ENCODE measurements around the gene MGRN1.

Gene MGRN1

DNA sequence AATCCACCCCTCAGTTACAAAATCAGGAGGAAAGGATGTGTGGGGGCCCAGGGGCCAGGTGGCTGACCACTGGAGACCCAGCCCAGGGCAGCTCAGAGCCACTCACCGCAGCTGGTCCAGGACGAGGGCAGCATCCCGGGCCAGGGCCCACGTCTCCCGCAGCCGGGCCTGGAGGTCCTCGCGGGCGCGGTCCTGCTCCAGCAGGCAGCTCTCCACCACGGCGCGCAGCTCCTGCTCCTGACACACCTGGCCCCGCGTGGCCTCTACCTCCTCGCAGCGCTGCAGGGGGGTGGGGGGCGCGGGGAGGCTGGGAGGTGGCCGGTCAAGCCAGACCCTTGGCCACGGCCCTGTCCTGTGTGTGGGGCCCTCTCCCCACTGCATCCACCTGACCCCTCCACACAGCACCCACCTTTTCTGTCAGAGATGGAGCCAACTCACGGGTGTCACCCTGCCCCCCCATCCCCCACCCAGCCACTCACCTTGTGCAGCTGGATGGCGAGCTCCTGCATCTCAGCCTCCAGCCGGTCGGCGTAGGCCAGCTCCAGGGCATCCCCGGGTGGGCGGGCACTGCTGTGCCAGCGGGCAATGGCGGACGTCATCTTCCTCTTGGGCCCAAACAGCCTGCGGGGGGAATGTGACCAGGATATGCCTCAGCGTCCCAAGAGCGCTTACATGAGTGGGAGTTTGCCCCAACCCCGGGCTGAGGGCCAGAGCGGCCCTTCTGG lies 73.9 kb downstream of the MGRN1 start (continued):
- TF ChIP-seq, protein P1, sequence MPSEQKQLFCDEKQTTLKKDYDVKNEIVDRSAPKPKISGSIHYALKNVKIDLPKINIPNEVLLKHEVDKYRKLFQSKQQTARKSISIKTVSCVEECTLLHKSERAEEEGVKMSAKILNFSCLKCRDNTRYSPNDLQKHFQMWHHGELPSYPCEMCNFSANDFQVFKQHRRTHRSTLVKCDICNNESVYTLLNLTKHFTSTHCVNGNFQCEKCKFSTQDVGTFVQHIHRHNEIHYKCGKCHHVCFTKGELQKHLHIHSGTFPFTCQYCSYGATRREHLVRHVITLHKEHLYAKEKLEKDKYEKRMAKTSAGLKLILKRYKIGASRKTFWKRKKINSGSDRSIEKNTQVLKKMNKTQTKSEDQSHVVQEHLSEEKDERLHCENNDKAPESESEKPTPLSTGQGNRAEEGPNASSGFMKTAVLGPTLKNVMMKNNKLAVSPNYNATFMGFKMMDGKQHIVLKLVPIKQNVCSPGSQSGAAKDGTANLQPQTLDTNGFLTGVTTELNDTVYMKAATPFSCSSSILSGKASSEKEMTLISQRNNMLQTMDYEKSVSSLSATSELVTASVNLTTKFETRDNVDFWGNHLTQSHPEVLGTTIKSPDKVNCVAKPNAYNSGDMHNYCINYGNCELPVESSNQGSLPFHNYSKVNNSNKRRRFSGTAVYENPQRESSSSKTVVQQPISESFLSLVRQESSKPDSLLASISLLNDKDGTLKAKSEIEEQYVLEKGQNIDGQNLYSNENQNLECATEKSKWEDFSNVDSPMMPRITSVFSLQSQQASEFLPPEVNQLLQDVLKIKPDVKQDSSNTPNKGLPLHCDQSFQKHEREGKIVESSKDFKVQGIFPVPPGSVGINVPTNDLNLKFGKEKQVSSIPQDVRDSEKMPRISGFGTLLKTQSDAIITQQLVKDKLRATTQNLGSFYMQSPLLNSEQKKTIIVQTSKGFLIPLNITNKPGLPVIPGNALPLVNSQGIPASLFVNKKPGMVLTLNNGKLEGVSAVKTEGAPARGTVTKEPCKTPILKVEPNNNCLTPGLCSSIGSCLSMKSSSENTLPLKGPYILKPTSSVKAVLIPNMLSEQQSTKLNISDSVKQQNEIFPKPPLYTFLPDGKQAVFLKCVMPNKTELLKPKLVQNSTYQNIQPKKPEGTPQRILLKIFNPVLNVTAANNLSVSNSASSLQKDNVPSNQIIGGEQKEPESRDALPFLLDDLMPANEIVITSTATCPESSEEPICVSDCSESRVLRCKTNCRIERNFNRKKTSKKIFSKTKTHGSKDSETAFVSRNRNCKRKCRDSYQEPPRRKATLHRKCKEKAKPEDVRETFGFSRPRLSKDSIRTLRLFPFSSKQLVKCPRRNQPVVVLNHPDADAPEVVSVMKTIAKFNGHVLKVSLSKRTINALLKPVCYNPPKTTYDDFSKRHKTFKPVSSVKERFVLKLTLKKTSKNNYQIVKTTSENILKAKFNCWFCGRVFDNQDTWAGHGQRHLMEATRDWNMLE (tag by site-specific recombination; conservative IDR thresholded peaks at IDR 0.05; ENCODE audit: low read depth): no peak
- TF ChIP-seq ZNF654 (tag by site-specific recombination; IDR thresholded peaks at IDR 0.05; ENCODE audit: low read depth) (no peak), ZNF555 (tag by site-specific recombination; conservative IDR thresholded peaks at IDR 0.05) (no peak), ZNF211 (tag by site-specific recombination; IDR thresholded peaks at IDR 0.05; ENCODE audit: low read depth) (no peak), MEIS1 (CRISPR knock-in tag; IDR thresholded peaks at IDR 0.05; ENCODE audit: borderline replicate concordance) (no peak), ZNF23 (tag by site-specific recombination; IDR thresholded peaks at IDR 0.05; ENCODE audit: borderline replicate concordance) (no peak)
- TF ChIP-seq, protein P2, sequence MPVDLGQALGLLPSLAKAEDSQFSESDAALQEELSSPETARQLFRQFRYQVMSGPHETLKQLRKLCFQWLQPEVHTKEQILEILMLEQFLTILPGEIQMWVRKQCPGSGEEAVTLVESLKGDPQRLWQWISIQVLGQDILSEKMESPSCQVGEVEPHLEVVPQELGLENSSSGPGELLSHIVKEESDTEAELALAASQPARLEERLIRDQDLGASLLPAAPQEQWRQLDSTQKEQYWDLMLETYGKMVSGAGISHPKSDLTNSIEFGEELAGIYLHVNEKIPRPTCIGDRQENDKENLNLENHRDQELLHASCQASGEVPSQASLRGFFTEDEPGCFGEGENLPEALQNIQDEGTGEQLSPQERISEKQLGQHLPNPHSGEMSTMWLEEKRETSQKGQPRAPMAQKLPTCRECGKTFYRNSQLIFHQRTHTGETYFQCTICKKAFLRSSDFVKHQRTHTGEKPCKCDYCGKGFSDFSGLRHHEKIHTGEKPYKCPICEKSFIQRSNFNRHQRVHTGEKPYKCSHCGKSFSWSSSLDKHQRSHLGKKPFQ (tag by site-specific recombination; IDR thresholded peaks at IDR 0.05): no peak

DNA sequence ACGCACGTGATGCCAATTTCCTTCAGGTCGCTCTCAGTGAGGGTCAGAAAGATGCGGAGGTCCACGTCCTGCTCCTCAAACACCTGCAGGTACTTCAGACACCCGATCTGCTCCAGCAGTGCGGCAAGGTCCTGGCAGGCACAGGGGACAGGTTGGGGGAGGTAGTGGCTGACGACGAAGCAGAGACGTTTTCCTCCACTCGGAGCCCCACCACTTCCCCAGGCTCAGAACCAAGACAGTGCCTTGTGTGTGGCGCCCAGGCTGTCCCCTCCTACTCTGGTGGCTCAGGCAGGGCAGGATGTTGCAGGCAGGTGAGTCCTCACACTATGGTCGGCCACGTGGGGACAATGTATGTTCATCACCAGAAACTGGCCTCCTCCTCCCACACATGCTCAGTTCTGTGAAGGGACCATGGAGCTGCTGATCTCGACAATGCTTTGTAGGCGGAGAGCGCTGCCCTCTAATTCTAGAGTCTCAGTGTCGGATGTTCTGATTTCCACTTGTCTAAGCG lies 74.5 kb downstream of the MGRN1 start:
- 0 out of 2 replicates have a peak, but pooled peaks have one; percentile 15 for TF ChIP-seq ZNF600 (tag by site-specific recombination; IDR thresholded peaks at IDR 0.05)
- TF ChIP-seq ZNF404 (tag by site-specific recombination; IDR thresholded peaks at IDR 0.05): no peak
- Histone ChIP-seq H3K36me3 (ENCODE audit: control insufficient read depth in 2 of 2, insufficient read depth in 1 of 2, low read length in 2 of 2) (peaks cover 0 to 88% of the 10 kb centered on the region in 2 experiments; a peak in 1 of 3 replicates), H3K27ac (ENCODE audit: extremely low read depth, low read depth, low read length) (no peak overlapping the region), H3K9me3 (ENCODE audit: control insufficient read depth, insufficient read depth, low read depth, low read length) (no peaks in the 10 kb centered on the region), H3K4me3 (ENCODE audit: low read depth, low read length) (no peak overlapping the region), H3K4me1 (ENCODE audit: control insufficient read depth, insufficient read depth, low read length) (peaks cover 4% of the 10 kb centered on the region; the same call in 1 of the 2 replicates)
- CTCF ChIA-PET: interaction anchor here (0.9 kb wide), 1 partner anchor 192 kb away, joined by 7 read pairs; no protein-coding TSS in a partner anchor
- POLR2A ChIA-PET: interaction anchor here (0.6 kb wide), 1 partner anchor 40 kb away, joined by 4 read pairs; no protein-coding TSS in a partner anchor

DNA sequence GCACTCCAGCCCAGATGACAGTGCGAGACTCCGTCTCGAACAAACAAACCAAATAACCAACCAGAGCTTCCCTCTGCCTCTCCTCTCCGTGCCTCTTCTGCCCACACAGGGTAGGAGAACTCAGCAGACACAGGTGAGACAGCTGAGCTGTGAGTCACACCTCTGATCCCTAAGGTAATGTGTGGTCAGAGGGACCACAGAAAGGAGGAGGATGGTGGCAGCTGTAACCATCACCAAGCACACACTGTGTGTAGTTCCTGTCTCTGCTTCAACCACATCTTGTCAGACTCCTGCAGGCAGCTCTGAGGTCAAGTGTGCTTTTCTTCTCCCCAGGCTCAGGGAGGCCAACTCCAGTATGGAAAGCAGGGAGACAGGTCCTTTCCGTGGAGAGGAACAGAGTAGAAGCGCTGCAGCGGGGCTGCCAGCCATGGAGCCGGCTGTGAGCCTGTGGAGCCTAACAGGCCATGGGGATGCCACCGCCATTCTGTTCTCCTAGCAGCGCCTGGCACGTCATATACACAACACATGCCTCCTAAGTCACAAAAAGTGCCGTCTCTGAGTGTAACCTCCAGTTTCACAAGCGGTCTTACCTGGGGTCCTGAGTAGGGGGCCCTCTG lies 75.9 kb downstream of the MGRN1 start:
- H3K27ac ChIP-seq (ENCODE audit: extremely low read depth, low read depth, low read length): no peak overlapping the region
- TF ChIP-seq SETDB1 (IDR thresholded peaks at IDR 0.05; ENCODE audit: insufficient read length, low read length) (no peak), KLF10 (tag by site-specific recombination; IDR thresholded peaks at IDR 0.05) (no peak), IKZF3 (tag by site-specific recombination; IDR thresholded peaks at IDR 0.05) (no peak), ZNF837 (tag by site-specific recombination; IDR thresholded peaks at IDR 0.05) (no peak), ZNF133 (tag by site-specific recombination; IDR thresholded peaks at IDR 0.05) (no peak), ZSCAN30 (tag by site-specific recombination; IDR thresholded peaks at IDR 0.05) (no peak), ZXDB (tag by site-specific recombination; IDR thresholded peaks at IDR 0.05) (no peak), ZNF423 (tag by site-specific recombination; IDR thresholded peaks at IDR 0.05) (no peak), HOXC10 (CRISPR knock-in tag; IDR thresholded peaks at IDR 0.05) (no peak), ZIC2 (tag by site-specific recombination; IDR thresholded peaks at IDR 0.05) (no peak), SCRT2 (tag by site-specific recombination; IDR thresholded peaks at IDR 0.05) (no peak), ZNF529 (tag by site-specific recombination; IDR thresholded peaks at IDR 0.05; ENCODE audit: insufficient replicate concordance) (no peak)
- TF ChIP-seq, protein P3, sequence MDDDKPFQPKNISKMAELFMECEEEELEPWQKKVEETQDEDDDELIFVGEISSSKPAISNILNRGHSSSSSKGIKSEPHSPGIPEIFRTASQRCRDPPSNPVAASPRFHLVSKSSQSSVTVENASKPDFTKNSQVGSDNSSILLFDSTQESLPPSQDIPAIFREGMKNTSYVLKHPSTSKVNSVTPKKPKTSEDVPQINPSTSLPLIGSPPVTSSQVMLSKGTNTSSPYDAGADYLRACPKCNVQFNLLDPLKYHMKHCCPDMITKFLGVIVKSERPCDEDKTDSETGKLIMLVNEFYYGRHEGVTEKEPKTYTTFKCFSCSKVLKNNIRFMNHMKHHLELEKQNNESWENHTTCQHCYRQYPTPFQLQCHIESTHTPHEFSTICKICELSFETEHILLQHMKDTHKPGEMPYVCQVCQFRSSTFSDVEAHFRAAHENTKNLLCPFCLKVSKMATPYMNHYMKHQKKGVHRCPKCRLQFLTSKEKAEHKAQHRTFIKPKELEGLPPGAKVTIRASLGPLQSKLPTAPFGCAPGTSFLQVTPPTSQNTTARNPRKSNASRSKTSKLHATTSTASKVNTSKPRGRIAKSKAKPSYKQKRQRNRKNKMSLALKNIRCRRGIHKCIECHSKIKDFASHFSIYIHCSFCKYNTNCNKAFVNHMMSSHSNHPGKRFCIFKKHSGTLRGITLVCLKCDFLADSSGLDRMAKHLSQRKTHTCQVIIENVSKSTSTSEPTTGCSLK (tag by site-specific recombination; IDR thresholded peaks at IDR 0.05): no peak
- no peak overlapping the region for H3K4me3 ChIP-seq (ENCODE audit: low read depth, low read length)
- CTCF ChIA-PET: no interaction called here
- POLR2A ChIA-PET: interaction anchor here (0.6 kb wide), 1 partner anchor 38 kb away, joined by 7 read pairs; no protein-coding TSS in a partner anchor
- no peaks in the 10 kb centered on the region for H3K4me1 ChIP-seq (ENCODE audit: control insufficient read depth, insufficient read depth, low read length)
- H3K9me3 ChIP-seq (ENCODE audit: control insufficient read depth, insufficient read depth, low read depth, low read length): no peaks in the 10 kb centered on the region
- H3K36me3 ChIP-seq (ENCODE audit: control insufficient read depth in 2 of 2, insufficient read depth in 1 of 2, low read length in 2 of 2): peaks cover under 1 to 94% of the 10 kb centered on the region in 2 experiments; a peak in 2 of 3 replicates
